ENCODE measurements around the gene RYR2.

DNA sequence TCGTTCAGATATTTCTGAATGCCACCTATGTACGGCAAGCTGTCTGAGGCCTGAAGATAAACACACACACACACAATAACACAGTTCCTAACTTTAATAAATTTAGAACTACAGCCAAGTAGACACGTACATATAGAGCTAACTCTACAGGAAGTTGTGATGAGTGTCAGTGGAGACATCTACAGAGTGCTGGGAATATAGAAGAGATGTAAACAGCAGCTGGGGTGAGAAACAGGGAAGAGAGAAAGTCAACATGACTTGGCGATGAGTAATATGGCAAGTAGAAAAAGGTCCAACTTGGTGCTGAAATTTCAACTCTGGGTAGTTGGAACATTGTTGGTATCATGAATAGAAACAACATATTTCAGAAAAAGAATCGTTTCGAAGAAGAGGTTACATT is 642.3 kb downstream of the RYR2 start:
- TF ChIP-seq, protein P1, sequence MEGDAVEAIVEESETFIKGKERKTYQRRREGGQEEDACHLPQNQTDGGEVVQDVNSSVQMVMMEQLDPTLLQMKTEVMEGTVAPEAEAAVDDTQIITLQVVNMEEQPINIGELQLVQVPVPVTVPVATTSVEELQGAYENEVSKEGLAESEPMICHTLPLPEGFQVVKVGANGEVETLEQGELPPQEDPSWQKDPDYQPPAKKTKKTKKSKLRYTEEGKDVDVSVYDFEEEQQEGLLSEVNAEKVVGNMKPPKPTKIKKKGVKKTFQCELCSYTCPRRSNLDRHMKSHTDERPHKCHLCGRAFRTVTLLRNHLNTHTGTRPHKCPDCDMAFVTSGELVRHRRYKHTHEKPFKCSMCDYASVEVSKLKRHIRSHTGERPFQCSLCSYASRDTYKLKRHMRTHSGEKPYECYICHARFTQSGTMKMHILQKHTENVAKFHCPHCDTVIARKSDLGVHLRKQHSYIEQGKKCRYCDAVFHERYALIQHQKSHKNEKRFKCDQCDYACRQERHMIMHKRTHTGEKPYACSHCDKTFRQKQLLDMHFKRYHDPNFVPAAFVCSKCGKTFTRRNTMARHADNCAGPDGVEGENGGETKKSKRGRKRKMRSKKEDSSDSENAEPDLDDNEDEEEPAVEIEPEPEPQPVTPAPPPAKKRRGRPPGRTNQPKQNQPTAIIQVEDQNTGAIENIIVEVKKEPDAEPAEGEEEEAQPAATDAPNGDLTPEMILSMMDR (IDR thresholded peaks at IDR 0.05), result no peak
- no peak for TF ChIP-seq EZH2 (IDR thresholded peaks at IDR 0.05; ENCODE audit: borderline replicate concordance, insufficient read depth, low read depth, low read length, poor library complexity, severe bottlenecking)
